Effector memory CD8-positive, alpha-beta T cell (primary cell): ENCODE data around the gene SNX25.

Experiments
- ATAC-seq: fragments of 150-1000 bp; cut with Tn5 transposase; replicated peaks from 2 replicates; pipeline ENCODE4 v1.10.0; 2021; ENCODE audit warnings: mild to moderate bottlenecking, moderate library complexity
- DNase-seq, 3 experiments: peaks; one replicate each; pipeline ENCODE4 v3.0.0; 2021
- H3K27ac Mint-ChIP-seq, 2 donors: one replicate each; pipeline ENCODE4 v1.8.0; 2022; ENCODE audit warnings: mild to moderate bottlenecking in 2 of 2, mixed read lengths in 2 of 2, moderate library complexity in 2 of 2
- H3K27me3 Mint-ChIP-seq, 2 donors: one replicate each; pipeline ENCODE4 v1.8.0; 2022; ENCODE audit warnings: mixed read lengths in 2 of 2
- H3K36me3 Mint-ChIP-seq: one replicate; pipeline ENCODE4 v1.8.0; 2022; ENCODE audit warnings: mild to moderate bottlenecking, moderate library complexity, mixed read lengths; ENCODE audit not compliant: insufficient read depth
- H3K4me1 Mint-ChIP-seq, 2 donors: one replicate each; pipeline ENCODE4 v1.8.0; 2022; ENCODE audit warnings: low read depth in 2 of 2, mixed read lengths in 2 of 2
- H3K4me3 Mint-ChIP-seq, 2 donors: one replicate each; pipeline ENCODE4 v1.8.0; 2022; ENCODE audit warnings: mild to moderate bottlenecking in 2 of 2, mixed read lengths in 2 of 2, moderate library complexity in 2 of 2
- H3K9me3 Mint-ChIP-seq, 2 donors: one replicate each; pipeline ENCODE4 v1.8.0; 2022; ENCODE audit warnings: mixed read lengths in 2 of 2

The SNX25 gene

GRCh38 chr4:185272245-185272644 lies 62.8 kb downstream of the SNX25 start:
- peaks cover 11% of the 10 kb centered on the region for H3K36me3 Mint-ChIP-seq
- no peak overlapping the region for H3K4me3 Mint-ChIP-seq
- no peaks in the 10 kb centered on the region for H3K9me3 Mint-ChIP-seq
- no peaks in the 10 kb centered on the region for H3K27me3 Mint-ChIP-seq
- no peak overlapping the region for H3K27ac Mint-ChIP-seq
- DNase-seq (no peak), ATAC-seq (no peak)
- H3K4me1 Mint-ChIP-seq = no peaks in the 10 kb centered on the region

- Mint-ChIP-seq H3K9me3 (no peaks in the 10 kb centered on the region), H3K27me3 (no peaks in the 10 kb centered on the region), H3K27ac (peak overlapping the region in 1 of 2 donors; percentile 20), H3K4me3 (no peak overlapping the region), H3K36me3 (peaks cover 6% of the 10 kb centered on the region), H3K4me1 (peaks cover 0 to 3% of the 10 kb centered on the region in 2 donors)
- ATAC-seq (no peak), DNase-seq (no peak)
Observed at GRCh38 chr4:185275501-185275900, 66.1 kb downstream of the SNX25 start.

GRCh38 chr4:185276036-185276435 lies 66.6 kb downstream of the SNX25 start:
- H3K9me3 Mint-ChIP-seq = no peaks in the 10 kb centered on the region
- no peaks in the 10 kb centered on the region for H3K27me3 Mint-ChIP-seq
- H3K27ac Mint-ChIP-seq = no peak overlapping the region
- H3K4me3 Mint-ChIP-seq = no peak overlapping the region
- peaks cover 0 to 5% of the 10 kb centered on the region in 2 donors for H3K4me1 Mint-ChIP-seq
- ATAC-seq = no peak
- peaks cover 6% of the 10 kb centered on the region for H3K36me3 Mint-ChIP-seq
- DNase-seq = no peak

DNA sequence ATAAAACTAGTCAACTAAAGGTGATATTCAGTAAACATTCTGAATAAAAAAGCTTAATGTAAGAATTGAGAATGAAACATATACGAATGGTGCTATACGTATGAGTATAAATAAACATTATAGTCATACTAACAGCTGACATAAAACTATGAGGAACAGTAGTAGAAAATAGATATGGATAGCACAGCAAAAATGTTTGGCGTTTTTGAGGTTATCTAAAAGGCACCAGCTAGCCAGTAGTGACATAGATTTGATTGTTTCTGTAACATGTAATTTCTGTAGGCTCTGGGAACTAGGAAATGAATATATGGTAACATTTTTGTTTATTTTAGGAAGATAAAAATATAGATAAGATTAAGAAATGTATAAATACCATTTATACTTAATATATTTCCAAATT lies 69.3 kb downstream of the SNX25 start:
- DNase-seq (no peak), ATAC-seq (no peak)
- Mint-ChIP-seq H3K4me3 (no peak overlapping the region), H3K27me3 (no peaks in the 10 kb centered on the region), H3K4me1 (peaks cover 0 to 6% of the 10 kb centered on the region in 2 donors), H3K36me3 (peaks cover 6% of the 10 kb centered on the region), H3K27ac (no peak overlapping the region), H3K9me3 (no peaks in the 10 kb centered on the region)

- H3K4me1 Mint-ChIP-seq = peaks cover 0 to 6% of the 10 kb centered on the region in 2 donors
- peaks cover 2% of the 10 kb centered on the region for H3K36me3 Mint-ChIP-seq
- no peaks in the 10 kb centered on the region for H3K9me3 Mint-ChIP-seq
- peak overlapping the region in 1 of 2 donors; percentile 46 for H3K27ac Mint-ChIP-seq
- H3K4me3 Mint-ChIP-seq = no peak overlapping the region
- DNase-seq = no peak
- H3K27me3 Mint-ChIP-seq = no peaks in the 10 kb centered on the region
- ATAC-seq = no peak
Observed at GRCh38 chr4:185280608-185281007, 71.2 kb downstream of the SNX25 start.

DNA sequence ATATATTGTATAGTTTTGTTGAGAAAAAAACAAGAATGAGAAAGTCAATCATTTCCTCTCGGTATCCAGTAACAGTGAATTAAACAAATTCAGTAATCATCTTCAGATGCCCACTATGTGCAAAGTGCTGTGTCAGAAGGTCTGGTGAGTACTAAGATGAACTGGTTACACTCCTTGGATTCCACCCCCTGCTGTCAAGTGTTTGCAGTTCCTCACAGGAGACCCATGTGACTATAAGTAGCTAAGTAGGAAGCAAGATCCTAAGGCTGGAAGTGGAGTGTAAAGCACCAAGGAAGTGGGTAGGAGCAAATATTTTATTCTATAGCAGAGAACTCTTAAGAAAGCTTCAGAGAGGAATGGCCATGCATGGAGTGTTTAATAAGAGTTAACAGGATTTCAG lies 73.6 kb downstream of the SNX25 start:
- DNase-seq (no peak), ATAC-seq (no peak)
- peaks cover 0 to 6% of the 10 kb centered on the region in 2 donors for H3K4me1 Mint-ChIP-seq
- no peaks in the 10 kb centered on the region for H3K9me3 Mint-ChIP-seq
- H3K4me3 Mint-ChIP-seq = no peak overlapping the region
- no peak overlapping the region for H3K27ac Mint-ChIP-seq
- no peaks in the 10 kb centered on the region for H3K27me3 Mint-ChIP-seq
- no peaks in the 10 kb centered on the region for H3K36me3 Mint-ChIP-seq

DNA sequence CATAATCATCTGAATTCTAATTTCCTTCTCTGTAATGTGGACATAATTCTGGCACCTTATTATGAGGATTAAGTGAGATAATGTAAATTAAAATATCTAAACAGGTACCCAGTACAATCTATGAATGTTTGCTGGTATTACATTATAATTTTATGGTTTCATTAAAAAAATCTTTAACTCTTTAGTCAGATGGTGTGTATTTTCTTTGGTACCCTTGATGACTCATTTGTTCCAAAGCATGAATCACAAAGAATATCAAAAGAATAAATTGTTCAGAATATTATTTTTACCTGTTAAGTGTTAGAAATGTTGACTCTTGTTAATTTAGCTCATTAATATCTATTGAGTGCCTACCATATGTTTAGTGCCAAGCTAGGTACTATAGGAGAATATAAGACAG lies 74.3 kb downstream of the SNX25 start:
- H3K36me3 Mint-ChIP-seq = peaks cover 5% of the 10 kb centered on the region
- H3K27ac Mint-ChIP-seq = no peak overlapping the region
- peaks cover 0 to 6% of the 10 kb centered on the region in 2 donors for H3K4me1 Mint-ChIP-seq
- H3K9me3 Mint-ChIP-seq = no peaks in the 10 kb centered on the region
- H3K27me3 Mint-ChIP-seq = no peaks in the 10 kb centered on the region
- no peak for ATAC-seq
- no peak overlapping the region for H3K4me3 Mint-ChIP-seq
- DNase-seq = no peak

- no peak for DNase-seq
- peaks cover 7% of the 10 kb centered on the region for H3K36me3 Mint-ChIP-seq
- no peak for ATAC-seq
- no peak overlapping the region for H3K4me3 Mint-ChIP-seq
- H3K4me1 Mint-ChIP-seq = peaks cover 0 to 3% of the 10 kb centered on the region in 2 donors
- no peaks in the 10 kb centered on the region for H3K9me3 Mint-ChIP-seq
- peak overlapping the region in 1 of 2 donors; percentile 55 for H3K27ac Mint-ChIP-seq
- no peaks in the 10 kb centered on the region for H3K27me3 Mint-ChIP-seq
Observed at GRCh38 chr4:185285632-185286393, 76.4 kb downstream of the SNX25 start.

- Mint-ChIP-seq H3K9me3 (no peaks in the 10 kb centered on the region), H3K4me1 (no peaks in the 10 kb centered on the region), H3K36me3 (peaks cover 7% of the 10 kb centered on the region), H3K4me3 (no peak overlapping the region), H3K27me3 (no peaks in the 10 kb centered on the region), H3K27ac (no peak overlapping the region)
- no peak for DNase-seq
- no peak for ATAC-seq
Observed at GRCh38 chr4:185286571-185286970, 77.2 kb downstream of the SNX25 start.

- Mint-ChIP-seq H3K27ac (no peak overlapping the region), H3K36me3 (peaks cover 8% of the 10 kb centered on the region), H3K27me3 (no peaks in the 10 kb centered on the region), H3K9me3 (no peaks in the 10 kb centered on the region), H3K4me3 (no peak overlapping the region), H3K4me1 (no peaks in the 10 kb centered on the region)
- ATAC-seq (no peak), DNase-seq (no peak)
Observed at GRCh38 chr4:185287031-185287430, 77.6 kb downstream of the SNX25 start.

DNA sequence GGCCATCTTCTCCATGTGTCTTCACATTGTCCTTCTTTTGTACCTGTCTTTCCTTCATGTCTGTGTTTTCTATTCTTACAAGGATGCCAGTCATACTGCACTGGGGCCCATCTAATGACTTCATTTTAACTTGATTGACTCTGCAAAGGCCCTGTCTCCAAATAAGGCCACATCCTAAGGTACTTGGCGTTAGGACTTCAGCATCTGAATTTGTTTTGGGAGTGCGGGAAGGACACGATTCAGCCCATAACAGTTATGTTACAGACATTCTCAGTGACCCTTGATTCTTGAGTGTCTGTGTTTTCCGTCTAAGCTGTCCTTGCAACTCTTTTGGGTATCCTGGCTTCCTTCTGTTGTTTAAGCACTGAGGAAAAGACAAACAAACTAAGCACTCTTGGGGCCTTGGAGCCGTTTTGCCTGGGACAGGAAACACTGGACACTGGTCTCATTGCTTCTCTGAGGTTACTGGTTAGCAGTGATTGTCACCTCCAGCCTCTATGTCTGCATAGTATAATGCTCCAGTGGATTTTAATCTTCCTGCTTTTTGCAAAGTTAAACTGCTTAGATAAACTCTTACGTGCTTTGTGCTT lies 80.7 kb downstream of the SNX25 start:
- peaks cover 17% of the 10 kb centered on the region for H3K36me3 Mint-ChIP-seq
- H3K4me1 Mint-ChIP-seq = no peaks in the 10 kb centered on the region
- ATAC-seq (no peak), DNase-seq (no peak)
- H3K9me3 Mint-ChIP-seq = no peaks in the 10 kb centered on the region
- H3K27ac Mint-ChIP-seq = no peak overlapping the region
- H3K4me3 Mint-ChIP-seq = no peak overlapping the region
- no peaks in the 10 kb centered on the region for H3K27me3 Mint-ChIP-seq

GRCh38 chr4:185290656-185291055 lies 81.3 kb downstream of the SNX25 start:
- no peaks in the 10 kb centered on the region for H3K27me3 Mint-ChIP-seq
- ATAC-seq (no peak), DNase-seq (no peak)
- no peak overlapping the region for H3K4me3 Mint-ChIP-seq
- no peaks in the 10 kb centered on the region for H3K4me1 Mint-ChIP-seq
- H3K36me3 Mint-ChIP-seq = peaks cover 17% of the 10 kb centered on the region
- H3K27ac Mint-ChIP-seq = no peak overlapping the region
- no peaks in the 10 kb centered on the region for H3K9me3 Mint-ChIP-seq

DNA sequence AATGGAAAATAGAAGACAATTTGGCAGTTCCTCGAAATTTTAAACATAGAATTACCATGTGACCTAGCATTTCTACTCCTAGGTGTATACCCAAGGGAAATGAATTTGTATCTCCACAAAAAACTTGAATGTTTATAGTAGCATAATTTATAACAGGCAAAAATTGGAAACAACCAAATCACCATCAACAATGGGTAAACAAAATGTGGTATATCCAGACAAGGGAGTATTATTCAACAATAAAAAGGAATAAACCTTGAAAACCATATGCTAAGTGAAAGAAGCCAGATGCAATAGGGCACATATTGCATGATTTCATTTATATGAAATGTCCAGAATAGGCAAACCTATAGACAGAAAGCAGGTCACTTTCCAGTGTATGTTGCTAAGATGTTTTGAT lies 83.8 kb downstream of the SNX25 start:
- no peaks in the 10 kb centered on the region for H3K9me3 Mint-ChIP-seq

DNA sequence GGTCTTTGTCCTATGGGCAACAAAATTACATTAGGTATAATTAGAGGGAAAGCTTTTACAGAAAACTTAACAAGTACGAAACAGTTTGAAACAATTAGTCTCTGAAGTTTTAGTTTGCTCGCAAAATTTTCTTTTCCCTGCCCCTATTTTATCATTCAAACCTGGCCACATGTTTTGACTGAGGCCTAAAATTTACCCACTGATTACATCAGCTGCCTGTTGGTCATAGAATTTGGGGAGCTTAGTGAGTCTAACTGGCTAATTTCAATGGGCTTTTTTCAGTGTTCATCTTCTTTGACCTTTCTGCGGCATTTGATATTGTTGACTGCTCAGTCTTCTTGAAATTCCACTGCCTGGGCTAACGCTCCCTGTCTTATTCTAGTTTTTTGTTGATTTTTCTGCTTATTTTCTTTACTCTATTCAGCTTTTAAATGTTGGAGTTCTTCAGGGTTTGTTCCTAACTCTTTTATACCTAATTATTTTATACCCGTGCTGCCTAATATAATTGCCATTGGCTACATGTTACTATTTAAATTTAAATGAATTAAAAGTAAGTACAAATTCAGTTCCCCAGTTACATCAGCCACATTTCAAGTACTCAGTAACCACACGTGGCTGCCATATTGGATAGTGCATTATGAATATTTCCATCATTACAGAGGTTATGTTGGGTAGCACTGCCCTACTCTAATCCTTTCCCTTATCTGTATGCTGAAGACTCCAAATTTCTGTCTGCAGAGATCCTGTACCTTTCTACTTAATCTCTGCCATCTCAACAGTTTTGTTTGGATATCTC lies 87.5 kb downstream of the SNX25 start:
- Mint-ChIP-seq H3K9me3 (no peaks in the 10 kb centered on the region), H3K4me3 (no peak overlapping the region), H3K27ac (no peak overlapping the region), H3K27me3 (no peaks in the 10 kb centered on the region), H3K4me1 (no peaks in the 10 kb centered on the region), H3K36me3 (peaks cover 10% of the 10 kb centered on the region)
- no peak for ATAC-seq
- no peak for DNase-seq

More for the DNA sequence above, 83.8 kb downstream of the SNX25 start:
- Mint-ChIP-seq H3K4me3 (no peak overlapping the region), H3K27me3 (no peaks in the 10 kb centered on the region), H3K27ac (no peak overlapping the region), H3K36me3 (peaks cover 17% of the 10 kb centered on the region), H3K4me1 (no peaks in the 10 kb centered on the region)
- DNase-seq (no peak), ATAC-seq (no peak)
